HG03575 (cell line): ENCODE measurements around the gene HOXC11.

Experiments used
- ATAC-seq: cut with Tn5 transposase; IDR thresholded peaks from one replicate; pipeline ENCODE4 v1.9.1; 2021; ENCODE audit not compliant: unreplicated experiment, insufficient number of reproducible peaks, low FRiP score; ENCODE audit errors: extremely low read depth

Gene HOXC11

DNA sequence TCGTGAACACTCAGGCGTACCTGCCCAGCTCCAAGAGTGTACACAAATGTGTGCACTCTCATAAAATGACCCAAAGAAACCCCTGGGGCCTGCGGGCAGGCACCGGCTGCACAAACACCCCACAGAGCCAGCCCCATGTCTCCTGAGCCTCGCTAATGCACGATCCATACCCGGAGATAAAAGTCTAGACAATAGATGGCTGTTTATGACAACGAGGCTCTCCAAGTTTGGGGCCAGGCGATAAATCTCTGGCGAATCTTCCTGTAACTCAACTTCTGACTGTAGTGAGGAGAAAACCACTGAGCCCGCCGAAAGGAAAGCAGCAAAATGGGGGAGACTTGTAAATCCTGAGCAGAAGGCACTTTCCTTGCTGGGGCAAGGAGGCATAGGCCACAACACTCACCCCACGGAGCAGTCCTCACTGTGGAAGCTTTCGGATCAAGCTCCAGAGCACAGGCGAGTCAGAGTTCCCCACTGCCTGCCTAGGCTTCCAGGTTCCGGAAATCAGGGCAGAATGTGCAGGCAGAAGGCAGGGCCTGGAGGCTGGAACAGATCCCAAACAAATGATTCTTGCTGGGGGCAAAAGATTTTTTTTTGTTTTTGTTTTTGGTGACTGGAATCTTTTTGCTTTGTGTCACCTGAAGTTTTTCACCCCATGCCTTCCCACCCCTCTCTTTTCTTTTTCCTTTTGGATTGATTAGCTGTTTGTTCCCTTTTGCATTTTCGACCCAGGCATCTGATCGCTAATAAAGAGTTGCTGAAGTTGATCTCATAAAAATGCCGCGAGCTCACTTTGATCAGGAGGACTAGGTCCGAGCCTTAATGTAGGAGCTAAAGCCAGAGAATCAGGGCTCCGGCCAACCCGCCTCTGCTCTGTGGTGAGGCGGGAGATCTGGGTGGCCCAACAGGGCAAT lies 4.5 kb upstream of the HOXC11 start:
- ATAC-seq: no peak

GRCh38 chr12:53969588-53970259 lies 3.2 kb upstream of the HOXC11 start:
- no peak for ATAC-seq

GRCh38 chr12:53970451-53970850 lies 2.5 kb upstream of the HOXC11 start:
- no peak for ATAC-seq

- no peak for ATAC-seq
Observed at GRCh38 chr12:53971129-53971528, 1.8 kb upstream of the HOXC11 start.

GRCh38 chr12:53971686-53972085 lies 1.2 kb upstream of the HOXC11 start:
- ATAC-seq: no peak

GRCh38 chr12:53972152-53972702 lies 699 bp upstream of the HOXC11 start:
- ATAC-seq: no peak

DNA sequence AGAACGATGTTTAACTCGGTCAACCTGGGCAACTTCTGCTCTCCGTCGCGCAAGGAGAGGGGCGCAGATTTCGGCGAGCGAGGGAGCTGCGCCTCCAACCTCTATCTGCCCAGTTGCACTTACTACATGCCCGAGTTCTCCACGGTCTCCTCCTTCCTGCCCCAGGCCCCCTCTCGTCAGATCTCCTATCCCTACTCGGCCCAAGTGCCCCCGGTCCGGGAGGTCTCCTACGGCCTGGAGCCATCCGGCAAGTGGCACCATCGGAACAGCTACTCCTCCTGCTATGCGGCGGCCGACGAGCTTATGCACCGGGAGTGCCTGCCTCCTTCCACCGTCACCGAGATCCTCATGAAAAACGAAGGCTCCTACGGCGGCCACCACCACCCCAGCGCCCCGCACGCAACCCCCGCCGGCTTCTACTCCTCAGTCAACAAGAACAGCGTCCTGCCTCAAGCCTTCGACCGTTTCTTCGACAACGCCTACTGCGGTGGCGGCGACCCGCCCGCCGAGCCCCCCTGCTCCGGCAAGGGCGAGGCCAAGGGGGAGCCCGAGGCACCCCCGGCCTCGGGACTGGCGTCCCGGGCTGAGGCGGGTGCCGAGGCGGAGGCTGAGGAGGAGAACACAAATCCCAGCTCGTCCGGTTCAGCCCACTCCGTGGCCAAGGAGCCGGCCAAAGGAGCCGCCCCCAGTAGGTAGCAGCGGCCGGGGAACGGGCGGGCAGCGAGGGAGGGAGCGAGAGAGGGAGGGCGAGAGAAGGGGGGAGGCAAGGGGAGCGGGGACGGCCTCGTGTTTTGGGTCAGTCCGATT lies 513 bp downstream of the HOXC11 start:
- no peak for ATAC-seq

GRCh38 chr12:53974084-53975063 lies 1.4 kb downstream of the HOXC11 start, which contains the start of gene HOTAIR:
TSS of gene HOTAIR (minus strand) at chr12:53974954.
- no peak for ATAC-seq

DNA sequence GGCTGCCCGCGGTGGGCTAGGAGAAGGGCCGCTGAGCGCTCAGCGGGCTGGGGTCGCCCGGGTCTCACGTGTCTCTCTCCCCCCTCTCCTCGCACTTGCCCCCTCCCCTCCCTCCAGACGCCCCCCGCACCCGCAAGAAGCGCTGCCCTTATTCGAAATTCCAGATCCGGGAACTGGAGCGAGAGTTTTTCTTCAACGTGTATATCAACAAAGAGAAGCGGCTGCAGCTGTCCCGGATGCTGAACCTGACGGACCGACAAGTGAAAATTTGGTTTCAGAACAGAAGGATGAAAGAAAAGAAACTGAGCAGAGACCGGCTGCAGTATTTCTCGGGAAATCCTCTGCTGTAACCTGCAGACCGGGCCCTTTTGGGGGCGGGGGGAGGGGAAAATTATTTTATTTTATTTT lies 2.1 kb downstream of the HOXC11 start:
- no peak for ATAC-seq

- ATAC-seq: no peak
Observed at GRCh38 chr12:53975479-53976152, 2.7 kb downstream of the HOXC11 start.

DNA sequence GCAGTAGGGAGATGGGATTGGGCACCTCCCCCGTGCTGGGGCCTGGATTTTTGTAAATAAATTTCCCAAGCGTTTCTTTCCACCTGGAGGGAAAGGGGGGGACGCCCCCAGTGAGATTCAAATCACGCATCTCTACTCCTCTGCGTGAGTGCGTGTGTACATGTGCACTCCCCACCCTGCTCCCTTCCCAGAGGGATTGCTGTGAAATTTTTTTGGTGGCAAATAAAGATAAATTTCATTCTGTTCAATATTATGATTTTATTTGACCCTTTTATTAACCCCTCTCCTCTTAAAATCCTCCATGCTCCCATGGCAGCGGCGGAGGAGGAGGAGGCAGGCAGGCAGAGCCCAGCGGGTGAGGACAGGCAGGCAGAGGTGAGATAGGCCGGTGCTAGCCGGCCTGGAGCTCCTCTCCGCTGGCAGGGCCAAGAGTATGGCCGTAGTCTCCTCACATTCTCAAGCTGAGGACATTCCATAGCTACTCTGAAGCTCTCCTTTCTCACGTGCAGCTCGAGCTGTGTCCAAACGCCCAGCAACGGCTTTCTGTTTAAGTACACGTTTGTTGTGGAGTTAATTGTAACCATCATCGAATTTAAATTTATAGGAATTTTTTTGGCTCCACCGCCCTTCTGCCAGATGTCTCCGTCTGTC lies 3.4 kb downstream of the HOXC11 start:
- no peak for ATAC-seq

GRCh38 chr12:53976823-53977595 lies 4.1 kb downstream of the HOXC11 start:
- ATAC-seq: no peak

DNA sequence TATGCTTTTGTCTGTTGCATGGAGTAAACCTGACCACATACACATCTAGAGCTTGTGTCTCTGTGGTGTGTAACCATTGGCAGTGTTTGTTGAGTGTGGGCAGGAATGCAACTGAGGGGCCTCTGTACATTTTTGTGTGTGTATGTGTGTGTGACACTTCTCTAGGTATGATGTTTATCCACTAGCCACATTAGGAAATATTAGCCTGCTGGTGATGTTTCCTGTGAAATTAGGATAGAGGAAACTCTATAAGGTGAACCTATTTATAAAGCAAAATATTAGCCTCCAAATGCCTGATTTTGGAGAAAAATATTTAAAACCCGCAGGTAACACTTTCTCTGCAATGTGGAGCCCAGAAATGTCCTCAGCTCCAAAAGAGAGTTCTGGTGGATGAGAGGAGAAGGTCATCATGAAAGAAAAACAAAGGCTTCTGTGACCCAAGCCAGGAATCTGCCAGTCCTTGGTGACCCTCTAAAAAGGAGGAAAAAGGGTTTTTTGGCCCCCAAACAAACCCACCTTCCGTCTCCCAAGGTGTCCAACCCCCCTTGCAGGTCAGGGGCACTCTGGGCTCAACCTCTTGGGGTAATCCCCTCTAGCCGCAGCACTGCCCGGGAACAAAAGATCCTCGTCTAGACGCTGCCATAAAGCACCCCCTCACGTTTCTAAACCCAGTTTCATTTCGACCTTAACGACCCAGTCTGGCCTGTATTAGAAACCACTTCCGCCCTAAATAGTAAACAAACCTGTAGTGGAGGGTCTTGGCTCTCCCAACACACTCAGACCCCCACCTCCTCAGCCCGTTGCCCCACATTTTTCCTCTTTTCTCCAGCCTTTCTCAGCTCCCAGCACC lies 4.9 kb downstream of the HOXC11 start:
- ATAC-seq: no peak

DNA sequence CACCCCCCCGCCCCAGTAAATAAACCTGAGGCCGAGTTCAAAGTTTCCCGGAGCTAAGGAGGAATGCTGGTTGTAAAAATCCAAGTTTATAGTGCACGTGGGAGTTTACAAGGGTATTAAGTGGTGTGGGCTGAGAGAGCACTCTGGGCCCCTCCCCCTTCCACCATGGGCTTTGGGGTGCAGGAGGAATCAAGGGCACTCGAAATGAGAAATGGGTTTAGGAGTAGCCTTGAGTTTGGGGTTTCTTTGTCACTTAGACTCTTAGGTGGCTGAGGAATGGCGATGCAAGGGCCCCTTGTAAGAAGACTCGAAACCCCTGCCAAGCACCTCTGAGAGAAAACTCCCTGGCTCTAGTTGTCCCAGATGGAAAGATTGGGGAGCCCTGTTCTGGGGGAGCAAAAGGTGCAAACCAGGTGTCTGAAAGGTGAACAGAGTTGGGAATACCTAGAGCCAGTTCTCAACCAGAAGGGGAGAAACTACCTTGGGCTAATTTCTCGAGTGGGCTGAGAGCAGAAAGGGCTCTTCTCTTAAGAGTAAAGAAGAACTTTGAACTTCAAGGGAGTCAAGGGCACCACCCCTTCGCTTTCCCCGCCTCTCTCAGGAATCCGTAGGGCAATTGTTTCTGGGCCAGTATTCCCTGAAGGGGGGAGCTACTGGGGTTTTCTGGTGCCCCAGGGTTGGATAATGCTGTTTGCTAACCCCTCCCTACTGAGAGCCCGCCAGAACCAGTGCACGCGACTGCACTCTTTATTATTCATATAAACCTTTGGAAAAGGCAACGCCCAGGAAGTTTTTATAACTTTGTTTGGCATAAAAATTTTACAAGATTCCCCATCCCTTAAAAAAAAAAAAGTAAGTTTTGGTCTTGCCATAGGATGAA lies 5.8 kb downstream of the HOXC11 start:
- ATAC-seq: no peak
